GM23248 (cell line): ENCODE data around the gene IQCM. TPM values are rescaled to one million over a fixed set of nuclear protein-coding genes. Genes with fewer than 3 reads are reported as not detected.

Source experiments
- DNase-seq: peaks from one replicate; pipeline ENCODE4 v3.0.0-alpha.2; 2015
- H2AFZ ChIP-seq: fragments of 200-600 bp; sonication (generic); 2 replicates; pipeline ENCODE4 v1.6.1; 2016; ENCODE audit warnings: antibody characterized with exemption
- H3F3A ChIP-seq: fragments of 200-600 bp; sonication (generic); 2 replicates; pipeline ENCODE4 v1.6.1; 2016; ENCODE audit warnings: mild to moderate bottlenecking, antibody characterized with exemption, mixed run types; ENCODE audit not compliant: insufficient read depth
- H3K27ac ChIP-seq: fragments of 200-600 bp; sonication (generic); 2 replicates; pipeline ENCODE4 v1.5.1; 2016; ENCODE audit warnings: mild to moderate bottlenecking
- H3K27me3 ChIP-seq: fragments of 200-600 bp; sonication (generic); replicated peaks from 2 replicates; pipeline ENCODE4 v1.6.1; 2016; ENCODE audit warnings: mild to moderate bottlenecking; ENCODE audit not compliant: insufficient read depth
- H3K36me3 ChIP-seq: fragments of 200-600 bp; sonication (generic); 2 replicates; pipeline ENCODE4 v1.6.1; 2016; ENCODE audit warnings: low read depth, mild to moderate bottlenecking
- H3K4me1 ChIP-seq: fragments of 200-600 bp; sonication (generic); 2 replicates; pipeline ENCODE4 v1.6.1; 2016; ENCODE audit warnings: mild to moderate bottlenecking; ENCODE audit not compliant: insufficient read depth
- H3K4me2 ChIP-seq: fragments of 200-600 bp; sonication (generic); one replicate; pipeline ENCODE4 v1.6.1; 2016; ENCODE audit warnings: mild to moderate bottlenecking; ENCODE audit not compliant: unreplicated experiment
- H3K4me3 ChIP-seq: fragments of 200-600 bp; sonication (generic); 2 replicates; pipeline ENCODE4 v1.5.1; 2016; ENCODE audit warnings: mild to moderate bottlenecking
- H3K79me2 ChIP-seq: fragments of 200-600 bp; sonication (generic); 2 replicates; pipeline ENCODE4 v1.6.1; 2016; ENCODE audit warnings: mild to moderate bottlenecking; ENCODE audit not compliant: insufficient read depth
- H3K9ac ChIP-seq: fragments of 200-600 bp; sonication (generic); 2 replicates; pipeline ENCODE4 v1.6.1; 2016; ENCODE audit warnings: mild to moderate bottlenecking
- H3K9me2 ChIP-seq: fragments of 200-600 bp; sonication (generic); 2 replicates; pipeline ENCODE4 v1.6.1; 2016; ENCODE audit warnings: mixed run types, mild to moderate bottlenecking, moderate library complexity; ENCODE audit not compliant: insufficient read depth
- H3K9me3 ChIP-seq: fragments of 200-600 bp; sonication (generic); one replicate; pipeline ENCODE4 v1.6.1; 2017; ENCODE audit warnings: low read depth
- H4K20me1 ChIP-seq: fragments of 200-600 bp; sonication (generic); 2 replicates; pipeline ENCODE4 v1.6.0; 2016; ENCODE audit not compliant: insufficient read depth
- EZH2 ChIP-seq: fragments of 200-600 bp; sonication (generic); IDR thresholded peaks from 2 replicates; pipeline ENCODE4 v1.6.1; 2018; ENCODE audit warnings: antibody characterized with exemption, mild to moderate bottlenecking; ENCODE audit not compliant: insufficient read depth, poor library complexity, severe bottlenecking
- EZH2phosphoT487 ChIP-seq: fragments of 200-600 bp; sonication (generic); IDR thresholded peaks from 2 replicates; pipeline ENCODE4 v1.6.1; 2018; ENCODE audit warnings: antibody characterized with exemption, moderate library complexity, mild to moderate bottlenecking, low read depth; ENCODE audit not compliant: insufficient read depth
- WGBS, 2 experiments: methylation state at CpG; one replicate each; pipeline ENCODE4 v1.1.6; 2015 to 2017; ENCODE audit warnings: low lambda C conversion rate in 2 of 2, low coverage in 1 of 2; ENCODE audit errors: missing lambda C conversion rate in 2 of 2; 5-methylcytosine and 5-hydroxymethylcytosine counted together
- in situ Hi-C: fragments of 300-500 bp; cut with MboI; formaldehyde crosslinking; loops from 2 replicates; pipeline ENCODE4 v1.15.0; 2020
- polyA plus RNA-seq: library from polyadenylated mRNA; unstranded; fragments of >200 nt; fragmentation: Nextera tagmentation; extraction: Ambion mirVana; gene quantifications from 2 replicates; pipeline ENCODE4 v1.2.1, GENCODE V29; 2016
- total RNA-seq: library from RNA; depleted of rRNA; stranded (reverse); fragments of >200 nt; shearing (Covaris generic); gene quantifications from 2 replicates; pipeline ENCODE4 v1.2.3, GENCODE V29; 2014

IQCM gene
- total and polyA plus RNA-seq, 2 experiments from 2014 or later, result 0.11 TPM; not detected in 1

GRCh38 chr4:149534779-149535178 is 280.9 kb downstream of the IQCM start:
- H3K4me1 ChIP-seq, result no peaks in the 10 kb centered on the region
- no peak overlapping the region for H3K9ac ChIP-seq
- no peak overlapping the region for H3K4me2 ChIP-seq
- H4K20me1 ChIP-seq, result no peaks in the 10 kb centered on the region
- H3K27ac ChIP-seq, result no peak overlapping the region
- no peak for DNase-seq
- 43 to 44% methylated on average over 2 of the region's 2 CpGs for WGBS, 2 experiments
- no peaks in the 10 kb centered on the region for H3K36me3 ChIP-seq
- in situ Hi-C loops, result no loop called here
- H3K4me3 ChIP-seq, result no peak overlapping the region
- no peaks in the 10 kb centered on the region for H3F3A ChIP-seq
- no peak for TF ChIP-seq EZH2
- no peaks in the 10 kb centered on the region for H3K9me2 ChIP-seq
- H3K79me2 ChIP-seq, result no peaks in the 10 kb centered on the region
- no peak overlapping the region for H2AFZ ChIP-seq
- H3K27me3 ChIP-seq, result no peaks in the 10 kb centered on the region
- peaks cover 6% of the 10 kb centered on the region for H3K9me3 ChIP-seq

- Histone ChIP-seq H3K79me2 (no peaks in the 10 kb centered on the region), H3K9me2 (no peaks in the 10 kb centered on the region), H3K4me2 (no peak overlapping the region), H3K4me1 (no peaks in the 10 kb centered on the region), H3K27me3 (no peaks in the 10 kb centered on the region), H3F3A (no peaks in the 10 kb centered on the region), H4K20me1 (no peaks in the 10 kb centered on the region), H3K36me3 (no peaks in the 10 kb centered on the region), H2AFZ (no peak overlapping the region; the same call in 1 of the 2 replicates), H3K27ac (no peak overlapping the region), H3K9ac (no peak overlapping the region), H3K9me3 (no peaks in the 10 kb centered on the region), H3K4me3 (no peak overlapping the region)
- DNase-seq, result peak; percentile 32
- TF ChIP-seq EZH2 (no peak), EZH2phosphoT487 (no peak)
- WGBS, 2 experiments, result 33 to 40% methylated on average over 3 of the region's 3 CpGs
- in situ Hi-C loops, result no loop called here
Observed at GRCh38 chr4:149531861-149532260, 283.8 kb downstream of the IQCM start.

DNA sequence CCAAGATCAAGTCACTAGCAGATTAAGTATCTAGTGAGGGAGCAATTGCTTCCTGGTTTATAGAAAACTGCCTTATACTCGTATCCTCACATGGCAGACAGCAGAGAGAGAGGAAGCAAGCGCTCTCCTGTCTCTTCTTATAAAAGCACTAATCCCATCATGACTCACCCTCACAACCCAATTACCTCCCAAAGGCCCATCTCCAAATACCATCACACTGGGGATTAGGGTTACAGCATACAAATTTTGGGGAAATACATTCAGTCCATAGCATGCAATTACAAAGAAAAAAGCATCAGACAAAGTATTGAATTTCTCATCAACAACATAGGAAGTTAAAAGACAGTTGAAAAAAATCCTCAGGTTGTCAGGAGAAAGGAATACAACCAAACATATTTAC is 292.6 kb downstream of the IQCM start:
- no peak overlapping the region for H3K4me3 ChIP-seq
- H3K4me2 ChIP-seq, result no peak overlapping the region
- H3K79me2 ChIP-seq, result no peaks in the 10 kb centered on the region
- H4K20me1 ChIP-seq, result no peaks in the 10 kb centered on the region
- no peaks in the 10 kb centered on the region for H3K9me2 ChIP-seq
- no peak for TF ChIP-seq EZH2phosphoT487
- TF ChIP-seq EZH2, result no peak
- H3F3A ChIP-seq, result no peaks in the 10 kb centered on the region
- DNase-seq, result no peak
- 96 to 100% methylated on average over 2 of the region's 2 CpGs for WGBS, 2 experiments
- H3K9ac ChIP-seq, result no peak overlapping the region
- no peaks in the 10 kb centered on the region for H3K27me3 ChIP-seq
- H3K4me1 ChIP-seq, result 0 out of 2 replicates have a peak, but pooled peaks cover 11% of the 10 kb centered on the region
- no peaks in the 10 kb centered on the region for H3K36me3 ChIP-seq
- in situ Hi-C loops, result no loop called here
- H3K9me3 ChIP-seq, result no peaks in the 10 kb centered on the region
- no peak overlapping the region for H3K27ac ChIP-seq
- H2AFZ ChIP-seq, result no peak overlapping the region

GRCh38 chr4:149521611-149522425 is 293.8 kb downstream of the IQCM start:
- Histone ChIP-seq H3K4me1 (0 out of 2 replicates have a peak, but pooled peaks cover 11% of the 10 kb centered on the region), H3K4me3 (no peak overlapping the region), H3K36me3 (no peaks in the 10 kb centered on the region), H2AFZ (no peak overlapping the region), H3K27ac (no peak overlapping the region), H4K20me1 (no peaks in the 10 kb centered on the region), H3K27me3 (no peaks in the 10 kb centered on the region), H3F3A (no peaks in the 10 kb centered on the region), H3K9me2 (no peaks in the 10 kb centered on the region), H3K4me2 (peak overlapping the region; percentile 26), H3K9me3 (no peaks in the 10 kb centered on the region), H3K79me2 (no peaks in the 10 kb centered on the region), H3K9ac (no peak overlapping the region)
- no peak for TF ChIP-seq EZH2
- no peak for TF ChIP-seq EZH2phosphoT487
- peak; percentile 65 for DNase-seq
- 2 to 3% methylated on average over 3 of the region's 3 CpGs for WGBS, 2 experiments
- in situ Hi-C loops, result no loop called here

GRCh38 chr4:149518471-149518870 is 297.2 kb downstream of the IQCM start:
- no peak overlapping the region for H3K4me3 ChIP-seq
- no peaks in the 10 kb centered on the region for H3K36me3 ChIP-seq
- H3K79me2 ChIP-seq, result no peaks in the 10 kb centered on the region
- H3K9me2 ChIP-seq, result no peaks in the 10 kb centered on the region
- H3K9me3 ChIP-seq, result no peaks in the 10 kb centered on the region
- no peak overlapping the region for H3K4me2 ChIP-seq
- H3K27ac ChIP-seq, result no peak overlapping the region
- in situ Hi-C loops, result no loop called here
- H4K20me1 ChIP-seq, result no peaks in the 10 kb centered on the region
- no peak for TF ChIP-seq EZH2phosphoT487
- H3F3A ChIP-seq, result no peaks in the 10 kb centered on the region
- H3K4me1 ChIP-seq, result 0 out of 2 replicates have a peak, but pooled peaks cover 11% of the 10 kb centered on the region
- DNase-seq, result no peak
- no peak overlapping the region for H2AFZ ChIP-seq
- H3K27me3 ChIP-seq, result no peaks in the 10 kb centered on the region
- H3K9ac ChIP-seq, result no peak overlapping the region
